ENCODE measurements around the gene OR6K3. TPM values are rescaled to one million over a fixed set of nuclear protein-coding genes. Genes with fewer than 3 reads are reported as not detected.

The OR6K3 gene
- total RNA-seq, 6 experiments from 2014 or later, result not detected

DNA sequence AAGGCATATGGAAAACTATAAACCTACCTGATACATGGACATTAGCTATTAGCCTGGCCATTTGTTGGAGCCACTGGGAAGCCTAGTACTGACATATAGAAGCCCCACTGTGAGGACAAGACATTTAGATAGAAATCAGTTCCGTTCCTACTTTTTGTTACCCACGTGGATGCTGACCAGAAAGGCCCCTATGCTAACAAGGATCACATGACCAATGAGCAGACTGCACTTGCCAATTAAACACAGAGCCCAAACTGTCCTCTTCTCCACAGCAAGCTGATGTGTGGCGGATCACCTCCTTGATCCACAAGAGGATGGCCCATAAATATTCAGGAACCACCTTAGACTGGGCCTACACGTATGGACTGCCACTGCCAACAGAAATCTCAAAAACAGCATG, 11.2 kb upstream of the OR6K3 start:
- no peak overlapping the region for H3K4me3 Mint-ChIP-seq
- no peaks in the 10 kb centered on the region for H3K4me1 Mint-ChIP-seq (ENCODE audit: low read depth)
- H3K36me3 Mint-ChIP-seq (ENCODE audit: low read depth), result no peaks in the 10 kb centered on the region; the same call in 1 of the 2 replicates
- H3K27me3 Mint-ChIP-seq (ENCODE audit: insufficient read depth), result no peaks in the 10 kb centered on the region; the same call in 1 of the 2 replicates
- DNase-seq, result no peak
- TF ChIP-seq, protein P1, sequence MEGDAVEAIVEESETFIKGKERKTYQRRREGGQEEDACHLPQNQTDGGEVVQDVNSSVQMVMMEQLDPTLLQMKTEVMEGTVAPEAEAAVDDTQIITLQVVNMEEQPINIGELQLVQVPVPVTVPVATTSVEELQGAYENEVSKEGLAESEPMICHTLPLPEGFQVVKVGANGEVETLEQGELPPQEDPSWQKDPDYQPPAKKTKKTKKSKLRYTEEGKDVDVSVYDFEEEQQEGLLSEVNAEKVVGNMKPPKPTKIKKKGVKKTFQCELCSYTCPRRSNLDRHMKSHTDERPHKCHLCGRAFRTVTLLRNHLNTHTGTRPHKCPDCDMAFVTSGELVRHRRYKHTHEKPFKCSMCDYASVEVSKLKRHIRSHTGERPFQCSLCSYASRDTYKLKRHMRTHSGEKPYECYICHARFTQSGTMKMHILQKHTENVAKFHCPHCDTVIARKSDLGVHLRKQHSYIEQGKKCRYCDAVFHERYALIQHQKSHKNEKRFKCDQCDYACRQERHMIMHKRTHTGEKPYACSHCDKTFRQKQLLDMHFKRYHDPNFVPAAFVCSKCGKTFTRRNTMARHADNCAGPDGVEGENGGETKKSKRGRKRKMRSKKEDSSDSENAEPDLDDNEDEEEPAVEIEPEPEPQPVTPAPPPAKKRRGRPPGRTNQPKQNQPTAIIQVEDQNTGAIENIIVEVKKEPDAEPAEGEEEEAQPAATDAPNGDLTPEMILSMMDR (IDR thresholded peaks at IDR 0.05), result no peak
- H3K27ac Mint-ChIP-seq, result no peak overlapping the region
- peaks cover 4% of the 10 kb centered on the region for H3K9me3 Mint-ChIP-seq

DNA sequence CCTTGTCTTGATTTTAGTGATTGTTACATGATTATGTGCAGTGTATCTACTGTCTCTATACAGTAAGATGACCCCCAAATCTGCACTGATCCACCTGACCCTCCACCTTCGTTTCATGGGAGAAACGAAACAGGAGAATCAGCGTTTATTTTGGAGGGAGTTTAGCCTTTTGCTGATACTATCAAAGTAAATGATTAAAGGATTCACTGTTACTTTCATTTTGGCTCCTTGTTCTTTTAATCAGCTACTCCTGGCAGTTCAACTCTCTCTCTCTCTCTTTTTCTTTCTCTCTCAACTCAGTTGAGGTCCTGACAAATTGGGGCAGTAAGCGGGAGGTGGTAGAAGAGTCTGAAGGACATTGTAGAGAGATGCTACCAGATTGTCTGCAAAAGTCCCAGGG, 9.9 kb upstream of the OR6K3 start:
- no peak overlapping the region for H3K4me3 Mint-ChIP-seq
- H3K36me3 Mint-ChIP-seq (ENCODE audit: low read depth), result no peaks in the 10 kb centered on the region; the same call in 1 of the 2 replicates
- H3K4me1 Mint-ChIP-seq (ENCODE audit: low read depth), result no peaks in the 10 kb centered on the region
- H3K27me3 Mint-ChIP-seq (ENCODE audit: insufficient read depth), result no peaks in the 10 kb centered on the region; the same call in none of the 2 replicates
- no peak for DNase-seq
- no peak overlapping the region for H3K27ac Mint-ChIP-seq
- H3K9me3 Mint-ChIP-seq, result peaks cover 4% of the 10 kb centered on the region
- TF ChIP-seq, protein P1 (IDR thresholded peaks at IDR 0.05), result no peak

- Mint-ChIP-seq H3K27me3 (ENCODE audit: insufficient read depth) (no peaks in the 10 kb centered on the region; the same call in none of the 2 replicates), H3K27ac (no peak overlapping the region), H3K4me1 (ENCODE audit: low read depth) (no peaks in the 10 kb centered on the region), H3K36me3 (ENCODE audit: low read depth) (no peaks in the 10 kb centered on the region), H3K9me3 (peaks cover 4% of the 10 kb centered on the region), H3K4me3 (no peak overlapping the region)
- no peak for DNase-seq
- TF ChIP-seq, protein P1 (IDR thresholded peaks at IDR 0.05), result no peak
Measured at GRCh38 chr1:158728510-158729225, 8.1 kb upstream of the OR6K3 start.

- H3K36me3 Mint-ChIP-seq (ENCODE audit: low read depth), result no peaks in the 10 kb centered on the region
- no peak overlapping the region for H3K4me3 Mint-ChIP-seq
- no peaks in the 10 kb centered on the region; the same call in 1 of the 2 replicates for H3K27me3 Mint-ChIP-seq (ENCODE audit: insufficient read depth)
- DNase-seq, result no peak
- peaks cover 5% of the 10 kb centered on the region for H3K9me3 Mint-ChIP-seq
- H3K4me1 Mint-ChIP-seq (ENCODE audit: low read depth), result no peaks in the 10 kb centered on the region
- no peak overlapping the region for H3K27ac Mint-ChIP-seq
- TF ChIP-seq, protein P1 (IDR thresholded peaks at IDR 0.05), result no peak
Measured at GRCh38 chr1:158724442-158724841, 3.9 kb upstream of the OR6K3 start.

DNA sequence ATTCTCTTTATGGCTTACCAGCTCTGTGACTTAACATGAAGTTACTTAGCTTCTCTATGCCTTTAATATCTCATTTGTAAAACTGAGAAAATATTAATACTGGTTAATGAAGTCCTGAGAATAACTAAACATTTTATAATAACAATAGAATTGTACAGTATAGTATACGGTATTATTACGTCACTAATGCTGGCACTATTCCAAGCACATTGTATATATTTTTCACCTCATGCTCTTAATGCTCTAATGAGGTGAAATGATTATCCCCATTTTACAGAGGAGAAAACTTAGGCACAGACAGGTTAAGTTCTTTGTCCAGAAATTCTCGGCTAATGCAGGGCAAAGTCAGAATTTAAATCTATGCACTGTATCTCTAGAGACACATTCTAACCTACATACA, 856 bp downstream of the OR6K3 start:
- Mint-ChIP-seq H3K9me3 (peaks cover 19% of the 10 kb centered on the region), H3K4me3 (no peak overlapping the region), H3K27ac (no peak overlapping the region), H3K27me3 (ENCODE audit: insufficient read depth) (peaks cover 2% of the 10 kb centered on the region), H3K36me3 (ENCODE audit: low read depth) (no peaks in the 10 kb centered on the region), H3K4me1 (ENCODE audit: low read depth) (no peaks in the 10 kb centered on the region)
- DNase-seq, result no peak
- TF ChIP-seq, protein P1 (IDR thresholded peaks at IDR 0.05), result no peak

All from HFFc6 (cell line).